Measurements from ENCODE around the gene CAMTA2.
A peak's percentile ranks its signal among the peaks of the same experiment; 100 is the strongest.

CAMTA2 gene

GRCh38 chr17:4938688-4939545 lies 48.6 kb downstream of the CAMTA2 start:
- DNase-seq (ENCODE audit: low read depth), result no peak
- TF ChIP-seq CTCF (conservative IDR thresholded peaks at IDR 0.05; ENCODE audit: control insufficient read depth, insufficient read depth, low read depth, low read length), result no peak

GRCh38 chr17:4938069-4938491 lies 49.4 kb downstream of the CAMTA2 start:
- TF ChIP-seq CTCF (conservative IDR thresholded peaks at IDR 0.05; ENCODE audit: control insufficient read depth, insufficient read depth, low read depth, low read length), result no peak
- H3K4me3 ChIP-seq (ENCODE audit: control insufficient read depth, low read depth, low read length), result no peak overlapping the region
- DNase-seq (ENCODE audit: low read depth), result no peak

More at GRCh38 chr17:4938688-4939545, 48.6 kb downstream of the CAMTA2 start:
- peak overlapping the region; percentile 94 for H3K4me3 ChIP-seq (ENCODE audit: control insufficient read depth, low read depth, low read length)

GRCh38 chr17:4937553-4937952 lies 49.9 kb downstream of the CAMTA2 start:
- no peak for DNase-seq (ENCODE audit: low read depth)
- no peak for TF ChIP-seq CTCF (conservative IDR thresholded peaks at IDR 0.05; ENCODE audit: control insufficient read depth, insufficient read depth, low read depth, low read length)
- H3K4me3 ChIP-seq (ENCODE audit: control insufficient read depth, low read depth, low read length), result no peak overlapping the region

- DNase-seq (ENCODE audit: low read depth), result no peak
- no peak for TF ChIP-seq CTCF (conservative IDR thresholded peaks at IDR 0.05; ENCODE audit: control insufficient read depth, insufficient read depth, low read depth, low read length)
- H3K4me3 ChIP-seq (ENCODE audit: control insufficient read depth, low read depth, low read length), result no peak overlapping the region
Observed at GRCh38 chr17:4936436-4936835, 51.0 kb downstream of the CAMTA2 start.

- DNase-seq (ENCODE audit: low read depth), result no peak
- no peak overlapping the region for H3K4me3 ChIP-seq (ENCODE audit: control insufficient read depth, low read depth, low read length)
- no peak for TF ChIP-seq CTCF (conservative IDR thresholded peaks at IDR 0.05; ENCODE audit: control insufficient read depth, insufficient read depth, low read depth, low read length)
Observed at GRCh38 chr17:4935650-4936049, 51.8 kb downstream of the CAMTA2 start.

- no peak overlapping the region for H3K4me3 ChIP-seq (ENCODE audit: control insufficient read depth, low read depth, low read length)
- peak; percentile 55 for DNase-seq (ENCODE audit: low read depth)
- TF ChIP-seq CTCF (conservative IDR thresholded peaks at IDR 0.05; ENCODE audit: control insufficient read depth, insufficient read depth, low read depth, low read length), result peak; percentile 47
Observed at GRCh38 chr17:4934173-4934979, 53.1 kb downstream of the CAMTA2 start.

All from fibroblast of mammary gland (primary cell).